ENCODE results near the gene TMEM14C.
"Not testable (repeated sequence)": the region's sequence is repeated elsewhere in the genome, so short reads cannot be mapped to it uniquely, and the experiment has no call there.

Gene TMEM14C

GRCh38 chr6:10695086-10695657 lies 27.7 kb upstream of the TMEM14C start:
- DNase-seq (ENCODE audit: low read depth): peak; percentile 16
- H3K4me3 ChIP-seq (ENCODE audit: low read depth, low read length): peak overlapping the region; percentile 94
- no peak for TF ChIP-seq CTCF (IDR thresholded peaks at IDR 0.05; ENCODE audit: insufficient read depth, low read depth, low read length, missing control alignments)

- no peak for TF ChIP-seq CTCF (IDR thresholded peaks at IDR 0.05; ENCODE audit: insufficient read depth, low read depth, low read length, missing control alignments)
- DNase-seq (ENCODE audit: low read depth): no peak
- H3K4me3 ChIP-seq (ENCODE audit: low read depth, low read length): no peak overlapping the region; the same call in 1 of the 2 replicates
Observed at GRCh38 chr6:10696655-10697054, 26.2 kb upstream of the TMEM14C start.

GRCh38 chr6:10713962-10714361 lies 8.9 kb upstream of the TMEM14C start:
- DNase-seq (ENCODE audit: low read depth): no peak
- no peak overlapping the region for H3K4me3 ChIP-seq (ENCODE audit: low read depth, low read length)
- no peak for TF ChIP-seq CTCF (IDR thresholded peaks at IDR 0.05; ENCODE audit: insufficient read depth, low read depth, low read length, missing control alignments)

- H3K4me3 ChIP-seq (ENCODE audit: low read depth, low read length): no peak overlapping the region
Observed at GRCh38 chr6:10719296-10719963, 3.4 kb upstream of the TMEM14C start.

GRCh38 chr6:10719964-10720264 lies 3.0 kb upstream of the TMEM14C start:
- TF ChIP-seq CTCF (IDR thresholded peaks at IDR 0.05; ENCODE audit: insufficient read depth, low read depth, low read length, missing control alignments): no peak
- H3K4me3 ChIP-seq (ENCODE audit: low read depth, low read length): no peak overlapping the region

More at GRCh38 chr6:10719296-10719963, 3.4 kb upstream of the TMEM14C start:
- no peak for DNase-seq (ENCODE audit: low read depth)
- TF ChIP-seq CTCF (IDR thresholded peaks at IDR 0.05; ENCODE audit: insufficient read depth, low read depth, low read length, missing control alignments): no peak

GRCh38 chr6:10720265-10720959 lies 2.5 kb upstream of the TMEM14C start:
- TF ChIP-seq CTCF (IDR thresholded peaks at IDR 0.05; ENCODE audit: insufficient read depth, low read depth, low read length, missing control alignments): no peak
- H3K4me3 ChIP-seq (ENCODE audit: low read depth, low read length): no peak overlapping the region
- DNase-seq (ENCODE audit: low read depth): no peak

More at GRCh38 chr6:10719964-10720264, 3.0 kb upstream of the TMEM14C start:
- no peak for DNase-seq (ENCODE audit: low read depth)

GRCh38 chr6:10720960-10721849 lies 1.7 kb upstream of the TMEM14C start:
- DNase-seq (ENCODE audit: low read depth); H3K4me3 ChIP-seq (ENCODE audit: low read depth, low read length): not testable (repeated sequence)

All from GM12865 (cell line).